Sigmoid colon (tissue), 4 donors: Measurements from ENCODE around the gene DENND1B.

Experiments used
- POLR2A ChIP-seq, 2 donors: fragments of 450-650 bp; IDR thresholded peaks; one replicate each; pipeline ENCODE4 v1.6.1; 2016; ENCODE audit warnings: antibody characterized with exemption in 2 of 2, mild to moderate bottlenecking in 2 of 2, moderate library complexity in 2 of 2
- POLR2AphosphoS5 ChIP-seq, 4 donors: sonication (generic); formaldehyde crosslinking; IDR thresholded peaks; one replicate each; pipeline ENCODE4 v1.6.1; 2017; ENCODE audit warnings: antibody characterized with exemption in 4 of 4

- no peak for TF ChIP-seq POLR2A (IDR thresholded peaks at IDR 0.05)
- TF ChIP-seq POLR2AphosphoS5 (IDR thresholded peaks at IDR 0.05): no peak
Observed at GRCh38 chr1:197559655-197560054, 215.6 kb downstream of the DENND1B start.
